ENCODE measurements around the gene RIMBP2.

The RIMBP2 gene

DNA sequence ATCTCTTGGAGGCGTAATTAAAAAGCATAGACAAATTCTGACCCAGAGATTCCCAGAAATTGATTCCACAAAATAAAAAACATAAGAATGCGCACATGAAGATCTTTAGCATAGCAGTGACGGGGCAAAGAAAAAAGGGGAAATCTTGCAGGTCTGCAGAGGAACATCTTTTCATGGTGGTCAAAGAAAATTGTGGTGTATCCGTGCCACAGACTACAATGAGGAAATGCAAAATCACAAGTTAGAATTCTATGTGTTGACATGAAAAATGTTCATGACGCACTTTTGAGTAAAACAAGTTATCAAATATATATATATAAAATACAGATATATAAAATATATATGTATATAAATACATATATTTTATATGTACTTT lies 101.6 kb downstream of the RIMBP2 start:
- no peak overlapping the region for H3K27ac ChIP-seq (ENCODE audit: low read length)
- H4K20me1 ChIP-seq (ENCODE audit: insufficient read depth, low read length): no peaks in the 10 kb centered on the region
- no peaks in the 10 kb centered on the region for H3K9me2 ChIP-seq (replicated peaks; ENCODE audit: insufficient read depth, low read length)
- H3K4me1 ChIP-seq (ENCODE audit: low read length): no peaks in the 10 kb centered on the region
- no peaks in the 10 kb centered on the region for H3F3A ChIP-seq (ENCODE audit: insufficient read depth, low read length)
- no peak overlapping the region for H2AFZ ChIP-seq (ENCODE audit: low read length)
- H3K4me3 ChIP-seq (ENCODE audit: low read length): no peak overlapping the region
- no peaks in the 10 kb centered on the region for H3K27me3 ChIP-seq (replicated peaks; ENCODE audit: insufficient read depth, low read length)
- H3K79me2 ChIP-seq (ENCODE audit: low read length): no peaks in the 10 kb centered on the region
- no peak overlapping the region for H3K9ac ChIP-seq (ENCODE audit: low read length)
- no peak overlapping the region for H3K4me2 ChIP-seq (ENCODE audit: low read depth, low read length)
- no peaks in the 10 kb centered on the region for H3K36me3 ChIP-seq (replicated peaks; ENCODE audit: insufficient read depth, low read length)
- no peaks in the 10 kb centered on the region for H3K9me3 ChIP-seq (replicated peaks; ENCODE audit: insufficient read depth, low read length)
- DNase-seq: no peak
- TF ChIP-seq EZH2 (optimal IDR thresholded peaks at IDR 0.05; ENCODE audit: low read depth, low read length) (no peak), EZH2phosphoT487 (IDR thresholded peaks at IDR 0.05; ENCODE audit: low read length) (no peak)
- TF ChIP-seq, protein P1, sequence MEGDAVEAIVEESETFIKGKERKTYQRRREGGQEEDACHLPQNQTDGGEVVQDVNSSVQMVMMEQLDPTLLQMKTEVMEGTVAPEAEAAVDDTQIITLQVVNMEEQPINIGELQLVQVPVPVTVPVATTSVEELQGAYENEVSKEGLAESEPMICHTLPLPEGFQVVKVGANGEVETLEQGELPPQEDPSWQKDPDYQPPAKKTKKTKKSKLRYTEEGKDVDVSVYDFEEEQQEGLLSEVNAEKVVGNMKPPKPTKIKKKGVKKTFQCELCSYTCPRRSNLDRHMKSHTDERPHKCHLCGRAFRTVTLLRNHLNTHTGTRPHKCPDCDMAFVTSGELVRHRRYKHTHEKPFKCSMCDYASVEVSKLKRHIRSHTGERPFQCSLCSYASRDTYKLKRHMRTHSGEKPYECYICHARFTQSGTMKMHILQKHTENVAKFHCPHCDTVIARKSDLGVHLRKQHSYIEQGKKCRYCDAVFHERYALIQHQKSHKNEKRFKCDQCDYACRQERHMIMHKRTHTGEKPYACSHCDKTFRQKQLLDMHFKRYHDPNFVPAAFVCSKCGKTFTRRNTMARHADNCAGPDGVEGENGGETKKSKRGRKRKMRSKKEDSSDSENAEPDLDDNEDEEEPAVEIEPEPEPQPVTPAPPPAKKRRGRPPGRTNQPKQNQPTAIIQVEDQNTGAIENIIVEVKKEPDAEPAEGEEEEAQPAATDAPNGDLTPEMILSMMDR (IDR thresholded peaks at IDR 0.05; ENCODE audit: low read length): no peak

GRCh38 chr12:130613831-130614529 lies 102.1 kb downstream of the RIMBP2 start:
- Histone ChIP-seq H3K4me2 (ENCODE audit: low read depth, low read length) (no peak overlapping the region), H3K36me3 (replicated peaks; ENCODE audit: insufficient read depth, low read length) (no peaks in the 10 kb centered on the region), H3K9me2 (replicated peaks; ENCODE audit: insufficient read depth, low read length) (no peaks in the 10 kb centered on the region), H3K79me2 (ENCODE audit: low read length) (no peaks in the 10 kb centered on the region), H3K27ac (ENCODE audit: low read length) (no peak overlapping the region), H3K4me1 (ENCODE audit: low read length) (no peaks in the 10 kb centered on the region), H3K9ac (ENCODE audit: low read length) (no peak overlapping the region), H4K20me1 (ENCODE audit: insufficient read depth, low read length) (no peaks in the 10 kb centered on the region), H3K27me3 (replicated peaks; ENCODE audit: insufficient read depth, low read length) (no peaks in the 10 kb centered on the region), H3K9me3 (replicated peaks; ENCODE audit: insufficient read depth, low read length) (no peaks in the 10 kb centered on the region), H3F3A (ENCODE audit: insufficient read depth, low read length) (no peaks in the 10 kb centered on the region), H2AFZ (ENCODE audit: low read length) (no peak overlapping the region), H3K4me3 (ENCODE audit: low read length) (no peak overlapping the region)
- TF ChIP-seq, protein P1 (IDR thresholded peaks at IDR 0.05; ENCODE audit: low read length): no peak
- no peak for DNase-seq

DNA sequence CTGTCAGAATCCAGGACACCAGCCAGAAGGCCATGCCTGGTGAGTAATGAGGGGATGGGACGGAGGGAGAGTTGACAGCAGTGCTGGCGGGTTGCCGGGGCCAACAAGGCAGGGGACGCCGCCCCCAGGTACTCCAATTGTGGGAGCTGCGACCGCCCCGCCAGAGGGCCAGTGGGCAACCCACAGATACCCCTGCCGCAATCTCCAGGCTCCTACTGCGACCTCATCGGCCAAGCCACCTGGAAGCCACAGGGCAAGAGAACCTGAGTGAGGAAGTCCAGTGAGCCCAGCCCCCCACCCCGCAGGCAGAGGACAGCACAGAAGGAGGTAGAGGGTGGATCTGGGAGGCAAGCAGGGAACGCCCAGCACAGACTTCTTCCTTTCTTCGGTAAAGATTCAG lies 103.0 kb downstream of the RIMBP2 start:
- no peak overlapping the region for H3K27ac ChIP-seq (ENCODE audit: low read length)
- no peak overlapping the region for H3K4me3 ChIP-seq (ENCODE audit: low read length)
- H3K9me2 ChIP-seq (replicated peaks; ENCODE audit: insufficient read depth, low read length): no peaks in the 10 kb centered on the region
- H3K4me2 ChIP-seq (ENCODE audit: low read depth, low read length): no peak overlapping the region
- no peaks in the 10 kb centered on the region for H3K36me3 ChIP-seq (replicated peaks; ENCODE audit: insufficient read depth, low read length)
- TF ChIP-seq EZH2phosphoT487 (IDR thresholded peaks at IDR 0.05; ENCODE audit: low read length) (no peak), EZH2 (optimal IDR thresholded peaks at IDR 0.05; ENCODE audit: low read depth, low read length) (no peak)
- TF ChIP-seq, protein P1 (IDR thresholded peaks at IDR 0.05; ENCODE audit: low read length): no peak
- H2AFZ ChIP-seq (ENCODE audit: low read length): no peak overlapping the region
- H3K27me3 ChIP-seq (replicated peaks; ENCODE audit: insufficient read depth, low read length): no peaks in the 10 kb centered on the region
- H3K4me1 ChIP-seq (ENCODE audit: low read length): no peaks in the 10 kb centered on the region
- no peaks in the 10 kb centered on the region for H3K9me3 ChIP-seq (replicated peaks; ENCODE audit: insufficient read depth, low read length)
- H3K79me2 ChIP-seq (ENCODE audit: low read length): no peaks in the 10 kb centered on the region
- no peaks in the 10 kb centered on the region for H4K20me1 ChIP-seq (ENCODE audit: insufficient read depth, low read length)
- no peak overlapping the region for H3K9ac ChIP-seq (ENCODE audit: low read length)
- H3F3A ChIP-seq (ENCODE audit: insufficient read depth, low read length): no peaks in the 10 kb centered on the region
- no peak for DNase-seq
